NCI-H1436 treated with DMSO at 0.1 percent for 48 hours (cell line): Measurements from ENCODE around the gene REPIN1.

Experiments used
- DNase-seq: peaks from one replicate; lab custom pipeline; 2025; lab: John Stamatoyannopoulos, UW

REPIN1 gene

DNA sequence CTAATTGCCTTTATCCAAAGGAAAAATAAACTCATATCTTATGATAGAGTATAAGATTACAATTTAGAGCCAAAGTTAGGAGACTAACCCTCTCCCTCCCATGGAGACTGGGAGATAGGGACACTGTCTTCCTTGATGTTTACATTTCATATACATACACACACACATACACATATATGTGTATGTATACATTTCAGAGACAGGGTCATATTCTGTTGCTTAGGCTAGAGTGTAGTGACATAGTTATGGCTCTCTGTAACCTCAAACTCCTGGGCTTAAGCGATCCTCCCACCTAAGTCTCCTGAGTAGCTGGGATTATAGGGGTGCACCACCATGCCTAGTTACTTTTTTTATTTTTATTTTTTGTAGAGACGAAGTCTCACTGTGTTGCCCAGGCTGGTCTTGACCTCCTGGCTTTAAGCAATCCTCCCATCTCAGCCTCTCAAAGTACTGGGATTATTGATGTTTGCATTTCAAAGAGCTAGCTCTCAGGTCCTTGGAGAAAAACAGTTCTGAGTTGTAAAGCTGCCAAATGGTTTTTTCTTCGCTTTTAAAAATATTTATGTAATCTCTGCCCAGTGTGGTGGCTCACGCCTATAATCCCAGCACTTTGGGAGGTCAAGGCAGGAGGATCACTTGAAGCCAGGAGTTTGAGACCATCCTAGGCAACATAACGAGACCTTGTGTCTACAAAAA is 8.1 kb upstream of the REPIN1 start:
- no peak for DNase-seq

DNA sequence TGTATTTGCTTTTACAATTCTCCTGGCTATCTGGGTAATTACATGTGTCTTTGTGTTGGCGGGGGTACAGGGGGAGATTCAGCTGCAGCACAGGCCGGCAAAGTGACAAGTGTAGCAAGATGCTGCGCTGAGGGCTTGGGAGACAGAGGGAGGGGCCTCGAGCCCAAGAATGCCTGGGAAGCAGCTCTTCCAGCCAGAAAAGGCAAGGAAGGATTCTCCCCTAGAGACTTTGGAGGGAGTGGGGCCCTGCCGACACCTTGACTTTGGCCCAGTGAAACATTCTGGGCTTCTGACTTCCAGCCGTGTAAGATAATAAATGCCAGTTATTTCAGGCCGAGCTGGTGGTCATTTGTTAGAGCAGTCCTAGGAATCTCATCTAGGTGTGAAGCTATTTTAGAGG is 7.2 kb upstream of the REPIN1 start:
- DNase-seq = no peak

DNA sequence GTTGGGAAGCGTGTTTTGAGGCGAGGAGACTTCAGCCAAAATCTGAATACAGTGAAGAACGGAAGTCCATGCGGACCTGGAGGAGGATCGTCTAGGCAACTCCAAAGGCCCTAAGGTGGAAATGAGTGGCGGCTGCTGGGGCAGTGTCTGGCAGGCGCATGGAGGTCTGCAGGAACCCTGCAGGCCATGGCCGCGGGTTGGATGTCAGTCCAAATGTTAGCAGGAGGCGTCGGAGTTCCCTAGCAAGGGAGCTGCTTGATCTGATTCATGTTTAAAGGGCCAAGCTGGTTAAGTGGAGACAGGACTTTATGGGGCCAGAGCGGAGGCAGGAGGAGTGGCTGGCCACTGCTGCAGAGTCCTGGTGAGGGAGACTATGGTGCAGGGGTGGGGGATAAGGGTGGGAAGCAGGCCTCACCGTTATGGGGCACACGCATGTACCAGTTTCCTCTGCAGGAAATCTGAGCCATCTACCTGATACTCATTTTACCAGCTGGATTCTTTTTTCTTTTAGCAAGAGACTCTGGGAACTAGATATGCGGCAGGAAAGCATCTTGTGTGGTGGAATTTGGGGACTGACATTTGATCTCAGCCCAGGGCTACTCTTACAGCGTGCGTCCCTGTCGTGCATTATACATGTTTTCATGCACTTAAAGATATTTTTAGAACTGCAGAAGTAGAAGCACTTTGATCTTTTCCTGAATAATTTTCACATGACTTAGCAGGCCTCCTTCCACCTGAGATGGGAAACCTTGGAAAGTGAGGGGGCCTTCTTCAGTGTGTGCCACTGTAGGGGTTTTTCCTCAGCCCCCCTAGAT is 6.6 kb upstream of the REPIN1 start:
- DNase-seq = no peak

DNA sequence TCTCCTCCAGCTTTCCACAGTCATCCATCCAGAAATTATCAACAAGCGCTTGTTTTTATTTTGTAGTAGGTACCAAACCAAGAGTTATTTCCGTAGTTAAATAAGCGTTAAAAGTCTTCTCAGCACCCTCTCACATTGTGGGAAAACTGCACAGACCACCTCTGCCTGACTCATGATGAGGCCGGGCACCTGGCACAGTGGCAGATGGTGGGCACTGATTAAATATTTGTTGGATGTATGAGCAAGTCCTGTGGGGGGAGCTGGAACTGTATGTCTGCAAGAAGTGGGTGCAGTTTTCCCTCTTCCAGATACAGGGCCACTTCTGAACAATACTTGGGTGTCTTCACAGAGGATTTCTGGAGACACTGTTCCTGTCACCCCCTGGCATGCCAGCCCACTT is 5.3 kb upstream of the REPIN1 start:
- no peak for DNase-seq

DNA sequence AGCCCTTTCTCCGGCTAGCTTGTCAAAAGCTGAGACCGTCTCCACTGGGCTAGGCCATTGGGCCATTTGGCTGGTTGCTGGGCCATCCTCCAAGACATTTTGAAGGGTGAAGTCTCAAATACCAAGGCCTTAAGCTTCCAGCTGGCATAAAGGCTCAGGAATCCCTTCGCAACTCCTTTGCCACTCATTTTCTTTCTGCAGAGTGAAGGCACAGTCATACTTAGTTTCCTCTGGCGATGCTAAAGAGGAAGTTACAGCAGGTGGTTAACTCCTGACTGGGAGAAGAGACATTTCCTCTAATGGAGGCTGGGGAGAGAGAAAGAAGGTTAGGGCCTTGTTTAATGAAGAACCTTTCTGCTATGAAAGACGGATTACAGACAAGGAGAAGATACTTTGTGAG is 4.8 kb upstream of the REPIN1 start:
- DNase-seq = no peak

DNA sequence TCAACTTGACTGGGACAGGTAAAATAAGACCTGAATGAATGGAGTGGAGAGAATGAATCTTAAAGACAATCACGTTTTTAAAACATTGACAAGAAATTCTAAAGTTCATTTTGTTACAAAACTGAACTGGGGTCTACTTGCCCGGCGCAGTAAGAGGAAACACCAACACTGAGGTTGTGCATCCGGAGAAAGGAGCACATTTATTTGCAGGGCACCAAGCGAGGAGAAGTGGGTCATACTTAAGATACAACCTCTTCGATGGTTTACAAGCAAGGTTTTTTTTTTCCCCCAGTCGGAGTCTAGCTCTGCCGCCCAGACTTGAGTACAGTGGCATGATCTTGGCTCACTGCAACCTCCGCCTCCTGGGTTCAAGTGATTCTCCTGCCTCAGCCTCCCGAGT is 3.4 kb upstream of the REPIN1 start:
- DNase-seq = no peak

DNA sequence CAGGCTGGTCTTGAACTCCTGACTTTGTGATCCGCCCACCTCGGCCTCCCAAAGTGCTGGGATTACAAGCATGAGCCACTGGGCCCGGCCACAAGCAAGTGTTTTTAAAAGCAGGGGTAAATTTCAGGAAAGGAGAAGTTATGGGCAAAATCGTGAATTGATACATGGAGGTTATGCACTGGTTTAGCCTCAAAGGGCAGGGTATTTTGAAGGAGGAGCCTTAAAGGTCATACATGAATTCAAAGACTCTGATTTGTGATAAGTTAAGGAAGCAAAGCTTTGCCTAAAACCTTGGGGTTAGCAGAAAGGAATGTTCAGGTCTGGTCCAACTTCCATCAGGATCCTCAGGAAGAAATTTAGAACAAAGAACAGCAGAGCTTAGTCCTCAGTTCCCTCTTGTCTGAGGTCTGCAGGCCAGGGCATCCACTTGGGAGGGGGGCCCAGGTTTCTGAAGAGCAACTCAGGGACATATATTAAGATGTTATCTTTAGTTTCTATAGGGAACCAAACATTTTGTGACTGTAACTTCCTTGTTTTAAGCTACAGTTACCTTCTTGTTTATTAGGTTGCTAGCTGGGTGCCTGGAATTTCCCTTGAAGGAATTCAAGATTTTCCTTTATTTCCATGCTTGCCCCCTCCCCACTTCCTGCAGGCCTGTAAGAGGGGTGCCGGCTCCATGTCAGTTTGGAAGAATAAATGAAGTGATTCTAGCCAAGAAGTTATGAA is 2.8 kb upstream of the REPIN1 start:
- no peak for DNase-seq

DNA sequence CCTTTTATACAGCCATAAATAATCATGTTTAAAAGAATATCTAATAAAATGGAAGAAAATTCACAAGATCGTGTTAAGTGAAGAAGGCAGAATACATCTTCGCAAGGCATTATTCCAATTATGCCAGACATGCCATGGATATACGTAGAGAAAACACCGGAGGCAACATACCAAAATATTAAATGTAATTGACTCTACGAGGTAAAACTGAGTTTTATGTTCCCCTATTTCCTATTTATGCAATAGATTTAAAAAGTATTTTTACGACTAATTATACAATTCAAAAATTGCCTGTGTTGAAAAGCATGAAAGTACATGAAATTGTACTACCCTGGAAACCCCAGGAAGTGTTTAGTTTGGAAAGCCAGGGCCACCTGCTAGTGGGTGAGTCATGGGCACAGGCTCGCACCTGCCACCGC is 936 bp upstream of the REPIN1 start:
- peak; percentile 37 for DNase-seq

DNA sequence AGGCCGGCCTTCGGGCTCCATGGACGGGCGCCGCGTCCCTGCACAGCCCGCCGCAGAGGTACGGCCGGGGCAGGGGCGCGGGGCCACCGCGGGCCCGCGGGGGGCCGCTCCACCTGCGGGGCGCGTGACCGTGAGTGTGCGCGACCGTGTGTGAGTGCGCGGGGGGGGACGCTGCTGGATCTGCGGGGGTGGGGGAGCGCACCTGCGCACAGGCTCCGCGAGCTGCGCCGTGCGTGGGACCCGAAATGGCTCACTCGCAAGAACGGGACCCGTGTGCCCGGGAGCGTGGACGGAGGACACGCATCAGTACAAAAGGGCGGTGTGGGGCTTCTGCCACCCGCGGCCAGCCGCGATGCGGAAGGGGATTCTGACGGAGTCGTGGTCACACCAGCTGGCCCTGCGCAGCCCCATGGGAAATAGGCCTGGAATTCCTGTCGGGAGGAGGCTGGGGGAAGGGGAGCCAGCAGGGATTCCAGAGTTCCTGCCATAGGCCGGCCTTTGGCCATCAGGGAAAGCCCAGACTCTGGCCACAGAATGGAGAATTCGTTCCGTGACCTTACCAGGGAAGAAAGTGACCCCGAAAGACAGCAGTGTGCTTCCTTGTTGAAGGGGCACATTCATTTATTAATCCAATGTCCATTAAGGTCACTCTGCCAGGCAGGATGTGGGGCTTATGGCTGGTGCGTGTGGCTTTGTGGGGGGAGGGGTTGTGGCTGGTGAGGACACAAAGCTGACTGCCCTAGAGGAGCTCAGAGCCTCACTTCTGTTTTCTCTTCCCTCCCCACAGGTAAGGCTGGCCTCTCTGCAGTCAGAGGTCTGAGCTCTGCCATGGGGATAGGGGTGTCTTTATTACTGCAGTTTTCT is 494 bp downstream of the REPIN1 start:
- DNase-seq = no peak

DNA sequence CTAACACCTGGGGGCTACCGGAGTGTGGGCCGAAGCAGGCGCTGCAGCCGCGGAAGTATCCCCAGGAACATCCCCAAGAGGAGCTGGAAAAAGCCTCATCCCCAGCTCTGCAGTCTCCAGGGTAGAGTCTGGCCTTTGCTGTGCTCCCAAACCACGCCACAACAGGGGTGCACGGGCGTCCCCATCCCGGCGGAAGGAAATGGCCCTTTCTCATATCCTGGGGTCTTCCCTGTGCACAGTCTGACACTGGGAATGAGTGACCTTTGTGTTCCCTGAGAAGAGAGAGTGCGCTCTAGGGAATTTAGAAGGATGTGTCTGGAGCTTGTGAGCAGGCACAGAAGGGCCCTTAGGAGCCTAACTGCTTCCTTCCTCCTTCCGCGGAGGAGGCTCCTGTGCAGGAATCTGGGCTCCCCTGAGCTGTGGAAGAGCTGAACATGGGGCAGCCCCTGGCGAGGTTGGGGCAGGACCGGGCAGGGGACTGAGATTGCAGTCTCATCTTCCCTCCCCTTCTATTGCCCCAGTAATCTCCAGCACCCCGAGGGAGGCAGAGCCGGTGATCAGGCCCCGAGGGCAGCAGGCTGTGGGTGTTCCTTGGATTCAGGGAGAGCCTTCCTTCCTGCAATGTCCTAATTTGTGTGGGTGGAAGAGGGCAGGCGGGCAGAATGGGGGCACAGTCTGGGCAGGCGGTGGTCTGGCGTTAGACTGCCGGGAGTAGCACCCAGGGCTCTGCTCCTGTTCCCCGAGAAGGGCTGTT is 1.3 kb downstream of the REPIN1 start:
- DNase-seq = no peak

DNA sequence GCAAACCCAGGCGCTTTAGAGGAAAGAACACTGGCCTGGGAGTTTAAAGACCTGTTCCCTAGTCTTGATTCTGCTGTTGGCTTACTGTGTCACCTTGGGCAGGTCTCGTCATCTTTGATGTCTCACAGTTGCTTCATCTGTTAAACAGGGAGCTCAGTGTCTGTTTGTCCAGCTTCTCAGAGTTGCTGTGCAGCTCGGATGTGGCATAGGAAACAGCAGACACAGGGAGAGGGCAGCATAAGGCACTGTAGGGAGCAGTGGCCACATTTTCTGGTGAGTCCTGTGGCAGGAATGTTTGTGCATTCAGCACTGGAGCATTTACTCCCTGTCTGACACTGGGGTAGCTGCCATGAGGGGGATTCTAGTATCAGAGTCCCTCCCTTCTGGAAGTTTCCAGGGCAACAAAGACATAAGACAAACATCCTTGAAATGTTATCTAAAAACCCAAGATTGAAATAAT is 2.0 kb downstream of the REPIN1 start:
- no peak for DNase-seq

DNA sequence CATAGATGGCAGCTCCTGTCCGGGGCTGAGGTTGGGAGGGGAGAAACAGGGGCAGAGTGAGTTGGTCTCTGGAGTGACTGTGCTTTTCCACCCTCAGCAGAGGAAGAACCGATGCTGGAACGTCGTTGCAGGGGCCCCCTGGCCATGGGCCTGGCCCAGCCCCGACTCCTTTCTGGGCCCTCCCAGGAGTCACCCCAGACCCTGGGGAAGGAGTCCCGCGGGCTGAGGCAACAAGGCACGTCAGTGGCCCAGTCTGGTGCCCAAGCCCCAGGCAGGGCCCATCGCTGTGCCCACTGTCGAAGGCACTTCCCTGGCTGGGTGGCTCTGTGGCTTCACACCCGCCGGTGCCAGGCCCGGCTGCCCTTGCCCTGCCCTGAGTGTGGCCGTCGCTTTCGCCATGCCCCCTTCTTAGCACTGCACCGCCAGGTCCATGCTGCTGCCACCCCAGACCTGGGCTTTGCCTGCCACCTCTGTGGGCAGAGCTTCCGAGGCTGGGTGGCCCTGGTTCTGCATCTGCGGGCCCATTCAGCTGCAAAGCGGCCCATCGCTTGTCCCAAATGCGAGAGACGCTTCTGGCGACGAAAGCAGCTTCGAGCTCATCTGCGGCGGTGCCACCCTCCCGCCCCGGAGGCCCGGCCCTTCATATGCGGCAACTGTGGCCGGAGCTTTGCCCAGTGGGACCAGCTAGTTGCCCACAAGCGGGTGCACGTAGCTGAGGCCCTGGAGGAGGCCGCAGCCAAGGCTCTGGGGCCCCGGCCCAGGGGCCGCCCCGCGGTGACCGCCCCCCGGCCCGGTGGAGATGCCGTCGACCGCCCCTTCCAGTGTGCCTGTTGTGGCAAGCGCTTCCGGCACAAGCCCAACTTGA is 2.7 kb downstream of the REPIN1 start:
- no peak for DNase-seq

DNA sequence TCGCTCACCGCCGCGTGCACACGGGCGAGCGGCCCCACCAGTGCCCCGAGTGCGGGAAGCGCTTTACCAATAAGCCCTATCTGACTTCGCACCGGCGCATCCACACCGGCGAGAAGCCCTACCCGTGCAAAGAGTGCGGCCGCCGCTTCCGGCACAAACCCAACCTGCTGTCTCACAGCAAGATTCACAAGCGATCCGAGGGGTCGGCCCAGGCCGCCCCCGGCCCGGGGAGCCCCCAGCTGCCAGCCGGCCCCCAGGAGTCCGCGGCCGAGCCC is 3.3 kb downstream of the REPIN1 start:
- DNase-seq = no peak

DNA sequence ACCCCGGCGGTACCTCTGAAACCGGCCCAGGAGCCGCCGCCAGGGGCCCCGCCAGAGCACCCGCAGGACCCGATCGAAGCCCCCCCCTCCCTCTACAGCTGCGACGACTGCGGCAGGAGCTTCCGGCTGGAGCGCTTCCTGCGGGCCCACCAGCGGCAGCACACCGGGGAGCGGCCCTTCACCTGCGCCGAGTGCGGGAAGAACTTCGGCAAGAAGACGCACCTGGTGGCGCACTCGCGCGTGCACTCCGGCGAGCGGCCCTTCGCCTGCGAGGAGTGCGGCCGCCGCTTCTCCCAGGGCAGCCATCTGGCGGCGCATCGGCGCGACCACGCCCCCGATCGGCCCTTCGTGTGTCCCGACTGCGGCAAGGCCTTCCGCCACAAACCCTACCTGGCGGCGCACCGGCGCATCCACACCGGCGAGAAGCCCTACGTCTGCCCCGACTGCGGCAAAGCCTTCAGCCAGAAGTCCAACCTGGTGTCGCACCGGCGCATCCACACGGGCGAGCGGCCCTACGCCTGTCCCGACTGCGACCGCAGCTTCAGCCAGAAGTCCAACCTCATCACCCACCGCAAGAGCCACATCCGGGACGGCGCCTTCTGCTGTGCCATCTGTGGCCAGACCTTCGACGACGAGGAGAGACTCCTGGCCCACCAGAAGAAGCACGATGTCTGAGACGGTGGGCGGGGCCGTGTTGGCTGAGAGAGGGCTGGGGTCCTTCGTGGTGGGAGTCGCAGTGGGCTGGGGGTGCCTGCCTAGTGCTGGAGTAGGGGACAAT is 3.8 kb downstream of the REPIN1 start:
- no peak for DNase-seq

DNA sequence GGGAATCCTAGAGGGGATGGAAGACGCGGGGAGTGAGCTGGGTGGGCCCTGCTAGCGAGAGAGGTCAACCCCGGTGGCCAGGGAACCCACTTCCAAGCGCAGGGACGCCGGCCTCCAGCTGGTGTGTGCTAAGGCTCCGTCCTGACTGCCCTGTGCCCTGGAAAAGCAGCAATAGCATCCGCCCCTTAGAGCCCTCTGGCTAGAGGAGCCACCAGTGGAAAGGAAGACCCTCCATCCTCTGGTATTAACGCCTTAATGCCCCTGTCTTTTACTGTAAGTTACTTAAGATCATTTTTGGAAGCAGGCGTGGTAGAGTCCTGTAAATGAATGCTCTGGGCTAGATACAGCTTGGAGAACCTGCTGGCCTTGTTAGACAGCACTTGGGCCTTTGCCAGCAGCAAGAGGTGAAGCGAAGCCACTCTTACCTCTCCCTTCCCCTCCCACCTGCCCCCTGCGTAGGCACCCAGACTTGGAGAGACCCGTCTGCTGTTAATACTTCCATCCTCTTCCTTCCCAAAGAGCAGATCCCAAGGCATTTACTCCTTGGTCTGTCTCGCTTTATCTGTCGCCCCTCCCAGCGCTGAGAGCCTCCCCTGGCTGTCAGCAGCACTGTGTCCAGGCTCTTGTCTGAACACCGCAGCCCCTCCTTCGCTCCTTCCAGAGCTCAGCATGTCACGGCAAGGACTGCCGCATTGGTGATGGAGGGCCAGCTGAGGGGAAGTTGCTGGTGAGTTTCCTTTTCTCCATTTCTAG is 4.6 kb downstream of the REPIN1 start:
- no peak for DNase-seq

DNA sequence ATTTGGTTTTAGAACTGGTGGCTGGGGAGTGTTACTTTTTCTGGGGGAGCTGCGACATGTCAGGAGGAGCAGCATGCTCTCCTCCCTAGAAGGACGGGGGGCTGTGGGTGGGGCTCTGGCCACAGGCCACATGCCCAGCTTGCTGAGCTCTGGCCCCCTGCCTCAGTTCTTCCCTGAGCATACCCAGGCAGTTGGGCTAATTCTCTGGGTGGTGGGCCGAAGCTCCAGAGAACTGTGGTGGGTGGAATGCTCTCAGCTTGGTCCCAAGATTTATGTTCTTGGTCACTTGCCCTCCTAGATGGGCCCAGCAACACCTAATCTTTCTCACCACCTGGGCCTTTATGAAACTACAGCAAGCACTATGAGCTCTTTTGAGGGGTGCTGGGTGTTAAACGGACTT is 5.4 kb downstream of the REPIN1 start:
- no peak for DNase-seq

DNA sequence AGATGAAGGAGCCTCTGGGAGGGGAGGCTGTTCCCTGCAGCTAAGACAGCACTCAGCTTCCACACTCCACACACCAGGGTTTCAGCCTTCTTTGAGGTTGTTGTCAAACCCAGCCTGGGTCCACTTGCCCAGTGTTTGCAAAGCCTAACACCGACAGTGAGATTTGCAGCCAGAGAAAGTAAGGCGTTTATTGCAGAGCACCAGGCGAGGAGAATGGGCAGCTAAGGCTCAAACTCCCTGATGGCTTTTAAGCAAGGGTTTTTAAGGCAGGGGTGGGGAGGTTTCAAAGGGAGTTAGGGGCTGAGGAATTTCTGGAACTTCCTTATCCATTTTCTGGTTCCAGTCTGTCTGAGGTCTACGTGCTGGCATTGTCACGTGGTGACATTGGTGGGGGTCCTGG is 5.8 kb downstream of the REPIN1 start:
- no peak for DNase-seq

DNA sequence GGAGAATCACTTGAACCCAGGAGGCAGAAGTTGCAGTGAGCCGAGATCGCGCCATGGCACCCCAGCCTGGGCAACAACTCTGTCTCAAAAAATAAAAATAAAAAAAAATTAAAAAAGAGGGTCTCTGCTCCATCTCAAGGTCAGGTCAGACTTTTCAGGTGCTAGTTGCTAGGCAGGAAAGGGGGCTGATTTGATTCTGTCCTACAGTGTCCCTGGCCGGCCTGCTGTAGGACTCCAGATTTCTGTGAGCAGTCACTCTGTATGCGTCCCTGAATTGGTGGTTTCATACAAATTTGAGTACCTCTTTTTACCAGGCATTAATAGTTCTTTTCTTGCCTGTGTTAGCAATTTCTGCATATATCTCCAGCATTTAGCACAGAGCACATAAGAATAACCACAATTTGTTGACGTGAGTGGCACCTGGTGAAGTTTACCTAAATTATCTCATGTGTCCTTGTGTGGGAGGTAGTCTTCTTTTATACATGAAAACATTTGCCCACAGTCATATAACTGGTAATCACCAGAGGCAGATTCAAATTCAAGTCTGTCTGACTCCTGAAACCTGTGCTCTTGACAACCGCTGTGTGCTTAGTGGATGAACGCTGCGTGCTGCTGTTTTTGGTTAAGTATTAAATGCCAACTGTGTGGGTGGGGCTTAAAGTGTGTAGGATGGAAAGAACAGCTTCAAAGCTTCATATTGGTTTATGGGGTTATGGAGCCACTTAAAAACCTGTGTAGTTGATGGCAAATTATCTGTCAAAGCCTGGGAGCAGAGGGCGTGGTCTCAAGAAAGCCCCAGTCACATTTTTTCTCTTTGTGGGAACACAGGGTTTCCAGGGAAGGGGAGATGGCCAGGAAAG is 7.3 kb downstream of the REPIN1 start:
- no peak for DNase-seq
